ENCODE measurements around the gene MGAT4A. TPM values are rescaled to one million over a fixed set of nuclear protein-coding genes. Genes with fewer than 3 reads are reported as not detected.

Gene MGAT4A
- total RNA-seq, 4 donors from 2014 or later: 12.6 to 50.0 (median 16.1) TPM

DNA sequence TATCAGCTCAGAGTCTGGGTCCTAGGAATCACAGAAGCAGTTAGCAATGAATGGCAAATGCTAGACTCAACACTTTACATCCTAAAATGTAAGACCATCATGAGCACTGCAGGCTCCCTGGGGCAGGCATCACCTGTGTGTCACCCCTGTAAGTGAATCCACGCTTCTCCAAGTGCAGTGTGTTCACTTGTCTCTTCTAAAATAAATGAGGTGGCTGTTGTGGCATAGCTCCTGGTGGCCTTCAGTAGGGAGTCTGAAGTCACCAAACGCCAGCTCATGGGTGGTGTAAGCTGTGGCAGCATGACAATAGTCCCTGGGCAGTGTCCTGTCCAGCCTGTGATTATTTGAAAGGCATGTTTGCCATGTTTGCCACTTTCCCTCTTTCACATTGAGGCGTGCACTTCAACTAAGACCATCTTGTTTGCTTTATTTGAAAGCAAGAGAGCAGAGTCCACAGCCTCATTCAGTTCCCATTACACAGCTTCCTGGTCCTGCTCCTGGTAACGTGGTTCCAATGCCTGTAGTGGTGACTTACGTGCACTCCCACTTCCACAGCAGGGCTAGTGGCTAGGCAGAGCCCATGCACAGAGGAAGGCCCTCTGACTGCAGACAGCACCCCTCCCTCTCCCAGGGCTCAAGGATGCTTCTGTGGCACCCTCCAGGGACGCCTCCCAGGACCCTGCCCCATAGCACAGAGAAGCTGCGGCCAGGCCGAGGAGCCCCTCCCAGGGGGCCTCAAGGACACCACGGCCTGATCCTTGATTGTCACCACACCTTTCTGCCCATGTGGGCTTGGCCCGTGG is 146.9 kb downstream of the MGAT4A start:
- H3K27me3 ChIP-seq: no peaks in the 10 kb centered on the region
- H3K4me3 ChIP-seq: no peak overlapping the region
- no peaks in the 10 kb centered on the region for H3K4me1 ChIP-seq
- TF ChIP-seq, protein P1, sequence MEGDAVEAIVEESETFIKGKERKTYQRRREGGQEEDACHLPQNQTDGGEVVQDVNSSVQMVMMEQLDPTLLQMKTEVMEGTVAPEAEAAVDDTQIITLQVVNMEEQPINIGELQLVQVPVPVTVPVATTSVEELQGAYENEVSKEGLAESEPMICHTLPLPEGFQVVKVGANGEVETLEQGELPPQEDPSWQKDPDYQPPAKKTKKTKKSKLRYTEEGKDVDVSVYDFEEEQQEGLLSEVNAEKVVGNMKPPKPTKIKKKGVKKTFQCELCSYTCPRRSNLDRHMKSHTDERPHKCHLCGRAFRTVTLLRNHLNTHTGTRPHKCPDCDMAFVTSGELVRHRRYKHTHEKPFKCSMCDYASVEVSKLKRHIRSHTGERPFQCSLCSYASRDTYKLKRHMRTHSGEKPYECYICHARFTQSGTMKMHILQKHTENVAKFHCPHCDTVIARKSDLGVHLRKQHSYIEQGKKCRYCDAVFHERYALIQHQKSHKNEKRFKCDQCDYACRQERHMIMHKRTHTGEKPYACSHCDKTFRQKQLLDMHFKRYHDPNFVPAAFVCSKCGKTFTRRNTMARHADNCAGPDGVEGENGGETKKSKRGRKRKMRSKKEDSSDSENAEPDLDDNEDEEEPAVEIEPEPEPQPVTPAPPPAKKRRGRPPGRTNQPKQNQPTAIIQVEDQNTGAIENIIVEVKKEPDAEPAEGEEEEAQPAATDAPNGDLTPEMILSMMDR (IDR thresholded peaks at IDR 0.05): no peak
- no peak for TF ChIP-seq POLR2A (IDR thresholded peaks at IDR 0.05)
- no peak for TF ChIP-seq EP300 (IDR thresholded peaks at IDR 0.05)
- peaks cover 0 to 75% (median 9%) of the 10 kb centered on the region in 3 donors for H3K36me3 ChIP-seq
- no peak for DNase-seq (ENCODE audit: low spot score in 2 of 2)
- WGBS, 2 donors: 90 to 93% methylated on average over 7 to 10 of the region's 10 CpGs
- no peaks in the 10 kb centered on the region for H3K9me3 ChIP-seq
- H3K27ac ChIP-seq: no peak overlapping the region

DNA sequence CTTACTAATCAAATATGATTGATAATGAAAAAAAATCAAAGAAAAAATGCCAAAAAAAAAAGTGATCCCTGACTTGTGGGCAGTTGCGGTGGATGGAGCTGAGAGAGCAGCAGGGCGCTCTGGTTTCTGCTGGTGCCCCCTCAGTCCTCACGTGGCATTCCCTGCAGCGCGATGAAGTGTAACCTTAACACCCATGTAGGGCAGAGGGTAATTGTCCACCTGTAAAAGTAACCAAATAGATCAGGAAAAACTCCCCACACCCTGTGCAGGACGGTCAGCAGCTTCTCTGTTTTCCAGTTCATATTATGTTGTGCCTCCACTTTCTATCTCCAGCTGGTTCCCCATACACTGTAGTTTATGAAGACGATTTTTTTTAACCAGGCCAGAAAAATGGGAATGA is 147.7 kb downstream of the MGAT4A start:
- peaks cover 0 to 78% (median 9%) of the 10 kb centered on the region in 3 donors for H3K36me3 ChIP-seq
- H3K27me3 ChIP-seq: no peaks in the 10 kb centered on the region
- 92 to 97% methylated on average over 7 of the region's 7 CpGs for WGBS, 2 donors
- DNase-seq (ENCODE audit: low spot score in 2 of 2): no peak
- no peak overlapping the region for H3K4me3 ChIP-seq
- H3K9me3 ChIP-seq: no peaks in the 10 kb centered on the region
- TF ChIP-seq POLR2A (IDR thresholded peaks at IDR 0.05): no peak
- no peak for TF ChIP-seq EP300 (IDR thresholded peaks at IDR 0.05)
- TF ChIP-seq, protein P1 (IDR thresholded peaks at IDR 0.05): no peak
- no peak overlapping the region for H3K27ac ChIP-seq
- no peaks in the 10 kb centered on the region for H3K4me1 ChIP-seq

DNA sequence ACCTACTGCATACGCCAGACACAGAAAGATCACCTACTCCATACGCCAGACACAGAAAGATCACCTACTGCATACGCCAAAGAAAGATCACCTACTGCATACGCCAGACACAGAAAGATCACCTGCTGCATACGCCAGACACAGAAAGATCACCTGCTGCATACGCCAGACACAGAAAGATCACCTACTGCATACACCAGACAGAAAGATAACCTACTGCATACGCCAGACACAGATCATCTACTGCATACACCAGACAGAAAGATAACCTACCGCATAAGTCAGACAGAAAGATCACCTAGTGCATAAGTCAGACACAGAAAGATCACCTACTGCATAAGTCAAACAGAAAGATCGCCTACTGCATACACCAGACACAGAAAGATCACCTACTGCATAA is 148.4 kb downstream of the MGAT4A start:
- TF ChIP-seq, protein P1 (IDR thresholded peaks at IDR 0.05): no peak
- TF ChIP-seq EP300 (IDR thresholded peaks at IDR 0.05) (no peak), POLR2A (IDR thresholded peaks at IDR 0.05) (no peak)
- peaks cover 0 to 80% (median 9%) of the 10 kb centered on the region in 3 donors for H3K36me3 ChIP-seq
- whole genome bisulfite sequencing, 2 donors: 94 to 97% methylated on average over 9 of the region's 9 CpGs
- no peaks in the 10 kb centered on the region for H3K27me3 ChIP-seq
- H3K9me3 ChIP-seq: no peaks in the 10 kb centered on the region
- H3K4me1 ChIP-seq: no peaks in the 10 kb centered on the region
- DNase-seq (ENCODE audit: low spot score in 2 of 2): no peak
- no peak overlapping the region for H3K4me3 ChIP-seq
- H3K27ac ChIP-seq: no peak overlapping the region

DNA sequence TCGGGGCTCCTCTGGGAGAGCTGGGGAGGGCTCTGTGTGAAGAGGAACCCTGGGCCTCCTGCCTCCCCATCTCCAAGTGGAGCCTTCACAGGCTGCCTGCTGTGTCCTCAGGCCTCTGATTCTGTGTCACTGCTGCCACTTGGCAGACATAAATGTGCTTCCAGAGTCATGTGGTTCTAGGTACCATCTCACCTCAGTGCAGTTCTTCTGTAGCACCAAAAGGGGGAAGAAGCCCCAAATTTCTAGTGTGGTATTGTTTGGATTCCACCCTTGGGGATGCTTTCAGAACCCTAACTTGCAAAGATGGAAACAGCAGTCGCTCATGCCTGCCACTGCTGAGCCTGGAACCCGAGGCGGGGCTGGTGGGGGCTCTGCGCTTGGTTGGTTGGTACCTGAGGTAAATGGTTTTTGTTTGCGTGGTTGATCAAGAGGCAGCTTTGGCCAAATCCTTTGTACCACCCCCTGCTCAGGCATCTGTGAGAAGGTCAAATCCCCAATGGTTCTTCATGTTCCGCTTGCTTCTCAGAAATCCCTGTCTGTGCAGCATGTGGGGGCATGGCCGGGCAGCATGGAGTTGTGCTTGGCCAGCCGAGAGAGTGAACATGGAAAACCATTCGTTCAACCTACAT is 150.2 kb downstream of the MGAT4A start:
- Histone ChIP-seq H3K27me3 (no peaks in the 10 kb centered on the region), H3K4me3 (no peak overlapping the region), H3K9me3 (no peaks in the 10 kb centered on the region), H3K4me1 (no peaks in the 10 kb centered on the region), H3K27ac (no peak overlapping the region), H3K36me3 (peaks cover 0 to 84% (median 9%) of the 10 kb centered on the region in 3 donors)
- TF ChIP-seq, protein P1 (IDR thresholded peaks at IDR 0.05): no peak
- 86 to 92% methylated on average over 10 of the region's 10 CpGs for WGBS, 2 donors
- no peak for DNase-seq (ENCODE audit: low spot score in 2 of 2)

DNA sequence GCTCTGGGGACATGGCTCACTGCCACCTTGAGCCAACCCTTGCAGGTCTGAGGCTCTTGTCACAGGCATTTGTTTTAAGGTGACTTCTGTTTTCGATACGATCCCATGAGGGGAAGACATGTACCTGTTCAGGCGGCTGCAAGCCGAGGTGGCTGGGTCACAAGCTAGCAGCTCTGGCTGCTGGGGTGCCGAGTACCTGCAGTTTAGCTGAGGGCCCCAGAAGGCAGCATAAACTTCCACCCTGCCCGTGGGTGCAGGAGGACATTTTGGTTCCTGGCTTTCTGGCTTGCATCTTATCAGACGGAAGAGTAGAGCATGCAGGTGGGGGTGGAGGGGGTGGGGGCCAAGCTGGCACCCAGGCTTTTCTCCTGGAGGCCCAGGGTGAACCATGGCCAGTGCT is 151.0 kb downstream of the MGAT4A start:
- WGBS, 2 donors: 94% methylated on average over 7 of the region's 7 CpGs
- no peak overlapping the region for H3K27ac ChIP-seq
- H3K4me1 ChIP-seq: no peaks in the 10 kb centered on the region
- no peak overlapping the region for H3K4me3 ChIP-seq
- TF ChIP-seq POLR2A (IDR thresholded peaks at IDR 0.05) (no peak), EP300 (IDR thresholded peaks at IDR 0.05) (no peak)
- TF ChIP-seq, protein P1 (IDR thresholded peaks at IDR 0.05): no peak
- peaks cover 0 to 92% (median 9%) of the 10 kb centered on the region in 3 donors for H3K36me3 ChIP-seq
- no peaks in the 10 kb centered on the region for H3K27me3 ChIP-seq
- DNase-seq (ENCODE audit: low spot score in 2 of 2): no peak
- no peaks in the 10 kb centered on the region for H3K9me3 ChIP-seq
